Panc1 (cell line): ENCODE results near the gene AVEN. TPM values are rescaled to one million over a fixed set of nuclear protein-coding genes. Genes with fewer than 3 reads are reported as not detected.

Experiments
- ATAC-seq: fragments of 200-7000 bp; cut with Tn5 transposase; 2 replicates; pipeline ENCODE4 v1.9.1; 2020; ENCODE audit warnings: mild to moderate bottlenecking, moderate library complexity
- BruUV-seq: library from RNA; stranded (reverse); fragments of 400-500 nt; replicated peaks from 2 replicates; lab custom pipeline; 2021; lab: Mats Ljungman, UMichigan
- CTCF ChIA-PET: fragments of 300-600 bp; sonication (Branson Sonifier 250); formaldehyde crosslinking; loops from one replicate; lab custom pipeline; 2022; ENCODE audit warnings: antibody characterized with exemption; lab: Charles Lee
- POLR2A ChIA-PET: fragments of 300-600 bp; sonication (Branson Sonifier 250); formaldehyde crosslinking; loops from one replicate; lab custom pipeline; 2022; ENCODE audit warnings: antibody characterized with exemption; lab: Charles Lee
- DNase-seq: peaks from one replicate; pipeline ENCODE4 v3.0.0-alpha.2; 2010; ENCODE audit warnings: low read depth, low spot score
- H3K27ac ChIP-seq: 2 replicates; pipeline ENCODE4 v1.5.1; 2011; ENCODE audit warnings: mild to moderate bottlenecking, low read length, inconsistent platforms
- H3K27me3 ChIP-seq: fragments of 200-500 bp; sonication (Bioruptor generic); 2 replicates; pipeline ENCODE4 v1.6.0; 2014; ENCODE audit warnings: low read length, inconsistent platforms; ENCODE audit not compliant: control insufficient read depth, insufficient read depth
- H3K36me3 ChIP-seq: fragments of 200-500 bp; sonication (Bioruptor generic); 2 replicates; pipeline ENCODE4 v1.5.1; 2014; ENCODE audit warnings: inconsistent platforms, mild to moderate bottlenecking, low read length, moderate library complexity; ENCODE audit not compliant: control insufficient read depth, insufficient read depth
- H3K4me1 ChIP-seq: 2 replicates; pipeline ENCODE4 v1.5.1; 2011; ENCODE audit warnings: inconsistent platforms, mild to moderate bottlenecking, low read length, moderate library complexity; ENCODE audit not compliant: control insufficient read depth, insufficient read depth
- H3K4me3 ChIP-seq, 2 experiments: 2 replicates each; pipeline ENCODE4 v1.5.1; 2011 to 2012; ENCODE audit warnings: low read depth in 2 of 2, low read length in 2 of 2, mild to moderate bottlenecking in 2 of 2, inconsistent platforms in 1 of 2, moderate library complexity in 1 of 2
- H3K9me3 ChIP-seq: fragments of 200-500 bp; sonication (Bioruptor generic); 2 replicates; pipeline ENCODE4 v1.5.1; 2014; ENCODE audit warnings: low read depth, mild to moderate bottlenecking, inconsistent platforms, low read length, moderate library complexity; ENCODE audit not compliant: control insufficient read depth, insufficient read depth
- POLR2AphosphoS5 ChIP-seq: IDR thresholded peaks from 2 replicates; pipeline ENCODE4 v1.6.1; 2012; ENCODE audit warnings: mild to moderate bottlenecking, low read depth, low read length, moderate library complexity
- SIN3A ChIP-seq: IDR thresholded peaks from 2 replicates; pipeline ENCODE4 v1.6.1; 2012; ENCODE audit warnings: low read depth, mild to moderate bottlenecking, low read length, moderate library complexity, borderline replicate concordance; ENCODE audit not compliant: insufficient read depth
- TCF7L2 ChIP-seq: IDR thresholded peaks from 2 replicates; pipeline ENCODE4 v1.6.1; 2011; ENCODE audit warnings: mild to moderate bottlenecking, low read depth, low read length, inconsistent platforms
- in situ Hi-C: cut with HindIII; loops from 2 replicates; pipeline ENCODE4 v1.10.0; 2016; ENCODE audit warnings: low sequenced_read_pairs, low pct_unique_long_range_greater_than_20kb
- intact Hi-C: fragments of 100-400 bp; cut with micrococcal nuclease; formaldehyde crosslinking; loops from one replicate; pipeline ENCODE4 v1.10.0; 2022; ENCODE audit not compliant: unreplicated experiment
- total RNA-seq: library from RNA; stranded (reverse); gene quantifications from one replicate; pipeline ENCODE4 v1.2.1, GENCODE V29; 2021; ENCODE audit not compliant: unreplicated experiment
- TF ChIP-seq, protein P1 (sequence below): fragments of 450-650 bp; IDR thresholded peaks from 2 replicates; pipeline ENCODE4 v1.5.1; 2017; ENCODE audit warnings: mild to moderate bottlenecking
- TF ChIP-seq, protein P2 (sequence below), 2 experiments: IDR thresholded peaks; 2 replicates each; pipeline ENCODE4 v1.6.1; 2011 to 2012; ENCODE audit warnings: low read depth in 2 of 2, control low read depth in 1 of 2, low read length in 1 of 2, mild to moderate bottlenecking in 1 of 2, moderate library complexity in 1 of 2; ENCODE audit not compliant: insufficient read depth in 1 of 2

AVEN gene
- total RNA-seq, 1 experiment from 2014 or later: 18.4 TPM

DNA sequence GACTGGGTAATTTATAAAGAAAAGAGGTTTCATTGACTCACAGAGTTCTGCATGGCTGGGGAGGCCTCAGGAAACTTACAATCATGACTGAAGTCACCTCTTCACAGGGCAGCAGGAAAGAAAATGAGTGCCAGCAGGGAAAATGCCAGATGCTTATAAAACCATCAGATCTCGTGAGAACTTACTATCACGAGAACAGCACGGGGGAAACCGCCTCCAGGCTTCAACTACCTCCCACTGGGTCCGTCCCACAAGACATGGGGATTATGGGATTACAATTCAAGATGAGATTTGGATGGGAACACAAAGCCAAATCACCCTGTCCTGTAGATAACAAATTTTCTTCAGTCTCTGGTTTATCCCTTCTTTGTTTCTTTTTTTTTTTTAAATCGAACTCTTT lies 31.0 kb upstream of the AVEN start:
- DNase-seq: no peak
- TF ChIP-seq, protein P1, sequence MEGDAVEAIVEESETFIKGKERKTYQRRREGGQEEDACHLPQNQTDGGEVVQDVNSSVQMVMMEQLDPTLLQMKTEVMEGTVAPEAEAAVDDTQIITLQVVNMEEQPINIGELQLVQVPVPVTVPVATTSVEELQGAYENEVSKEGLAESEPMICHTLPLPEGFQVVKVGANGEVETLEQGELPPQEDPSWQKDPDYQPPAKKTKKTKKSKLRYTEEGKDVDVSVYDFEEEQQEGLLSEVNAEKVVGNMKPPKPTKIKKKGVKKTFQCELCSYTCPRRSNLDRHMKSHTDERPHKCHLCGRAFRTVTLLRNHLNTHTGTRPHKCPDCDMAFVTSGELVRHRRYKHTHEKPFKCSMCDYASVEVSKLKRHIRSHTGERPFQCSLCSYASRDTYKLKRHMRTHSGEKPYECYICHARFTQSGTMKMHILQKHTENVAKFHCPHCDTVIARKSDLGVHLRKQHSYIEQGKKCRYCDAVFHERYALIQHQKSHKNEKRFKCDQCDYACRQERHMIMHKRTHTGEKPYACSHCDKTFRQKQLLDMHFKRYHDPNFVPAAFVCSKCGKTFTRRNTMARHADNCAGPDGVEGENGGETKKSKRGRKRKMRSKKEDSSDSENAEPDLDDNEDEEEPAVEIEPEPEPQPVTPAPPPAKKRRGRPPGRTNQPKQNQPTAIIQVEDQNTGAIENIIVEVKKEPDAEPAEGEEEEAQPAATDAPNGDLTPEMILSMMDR: no peak
- no peak for TF ChIP-seq SIN3A
- TF ChIP-seq, protein P2, sequence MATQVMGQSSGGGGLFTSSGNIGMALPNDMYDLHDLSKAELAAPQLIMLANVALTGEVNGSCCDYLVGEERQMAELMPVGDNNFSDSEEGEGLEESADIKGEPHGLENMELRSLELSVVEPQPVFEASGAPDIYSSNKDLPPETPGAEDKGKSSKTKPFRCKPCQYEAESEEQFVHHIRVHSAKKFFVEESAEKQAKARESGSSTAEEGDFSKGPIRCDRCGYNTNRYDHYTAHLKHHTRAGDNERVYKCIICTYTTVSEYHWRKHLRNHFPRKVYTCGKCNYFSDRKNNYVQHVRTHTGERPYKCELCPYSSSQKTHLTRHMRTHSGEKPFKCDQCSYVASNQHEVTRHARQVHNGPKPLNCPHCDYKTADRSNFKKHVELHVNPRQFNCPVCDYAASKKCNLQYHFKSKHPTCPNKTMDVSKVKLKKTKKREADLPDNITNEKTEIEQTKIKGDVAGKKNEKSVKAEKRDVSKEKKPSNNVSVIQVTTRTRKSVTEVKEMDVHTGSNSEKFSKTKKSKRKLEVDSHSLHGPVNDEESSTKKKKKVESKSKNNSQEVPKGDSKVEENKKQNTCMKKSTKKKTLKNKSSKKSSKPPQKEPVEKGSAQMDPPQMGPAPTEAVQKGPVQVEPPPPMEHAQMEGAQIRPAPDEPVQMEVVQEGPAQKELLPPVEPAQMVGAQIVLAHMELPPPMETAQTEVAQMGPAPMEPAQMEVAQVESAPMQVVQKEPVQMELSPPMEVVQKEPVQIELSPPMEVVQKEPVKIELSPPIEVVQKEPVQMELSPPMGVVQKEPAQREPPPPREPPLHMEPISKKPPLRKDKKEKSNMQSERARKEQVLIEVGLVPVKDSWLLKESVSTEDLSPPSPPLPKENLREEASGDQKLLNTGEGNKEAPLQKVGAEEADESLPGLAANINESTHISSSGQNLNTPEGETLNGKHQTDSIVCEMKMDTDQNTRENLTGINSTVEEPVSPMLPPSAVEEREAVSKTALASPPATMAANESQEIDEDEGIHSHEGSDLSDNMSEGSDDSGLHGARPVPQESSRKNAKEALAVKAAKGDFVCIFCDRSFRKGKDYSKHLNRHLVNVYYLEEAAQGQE (IDR thresholded peaks at IDR 0.05; ENCODE audit: insufficient read depth in 1 of 2, low read depth in 2 of 2, low read length in 1 of 2): no peak
- no peak for TF ChIP-seq TCF7L2
- no peak for TF ChIP-seq POLR2AphosphoS5
- H3K27ac ChIP-seq: no peak overlapping the region
- no peaks in the 10 kb centered on the region for H3K36me3 ChIP-seq
- H3K27me3 ChIP-seq: no peaks in the 10 kb centered on the region
- no peaks in the 10 kb centered on the region for H3K9me3 ChIP-seq
- H3K4me3 ChIP-seq: no peak overlapping the region
- no peaks in the 10 kb centered on the region for H3K4me1 ChIP-seq
- BruUV-seq: no TSS peak
- ChIA-PET POLR2A (no interaction called here), CTCF (no interaction called here)
- intact Hi-C loops (no loop called here), in situ Hi-C loops (no loop called here)
- ATAC-seq: no peak

DNA sequence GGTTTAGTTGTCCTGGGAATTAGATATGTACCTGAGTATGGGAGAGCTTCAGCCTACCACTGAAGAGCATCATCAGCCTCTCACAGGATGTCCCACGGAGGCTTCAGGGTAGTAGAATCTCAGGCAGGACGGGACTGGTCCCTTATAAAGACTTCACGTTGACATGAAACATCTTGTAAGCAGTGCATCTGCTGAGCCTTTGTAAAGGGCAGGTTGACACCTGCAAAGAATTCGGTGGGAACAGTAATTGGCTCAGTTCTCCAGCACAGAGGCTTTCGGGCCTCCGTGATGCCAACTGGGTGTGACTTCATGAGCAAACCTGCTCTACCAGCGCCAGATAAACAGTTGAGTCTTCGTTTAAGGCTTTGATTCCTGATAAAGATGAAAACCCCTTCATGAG lies 26.9 kb upstream of the AVEN start:
- H3K36me3 ChIP-seq: no peaks in the 10 kb centered on the region
- TF ChIP-seq, protein P1: no peak
- TF ChIP-seq, protein P2 (IDR thresholded peaks at IDR 0.05; ENCODE audit: insufficient read depth in 1 of 2, low read depth in 2 of 2, low read length in 1 of 2): no peak
- TF ChIP-seq POLR2AphosphoS5 (no peak), SIN3A (no peak), TCF7L2 (no peak)
- intact Hi-C loops: loop anchor here (10.0 kb wide), 1 partner anchor 509 kb away; no protein-coding TSS in a partner anchor
- BruUV-seq: no TSS peak
- POLR2A ChIA-PET: no interaction called here
- DNase-seq (no peak), ATAC-seq (no peak)
- H3K4me3 ChIP-seq: no peak overlapping the region
- H3K27ac ChIP-seq: no peak overlapping the region
- H3K27me3 ChIP-seq: no peaks in the 10 kb centered on the region
- in situ Hi-C loops: no loop called here
- no peaks in the 10 kb centered on the region for H3K4me1 ChIP-seq
- H3K9me3 ChIP-seq: no peaks in the 10 kb centered on the region
- CTCF ChIA-PET: no interaction called here
